ENCODE measurements around the gene ARPC2.

The ARPC2 gene

GRCh38 chr2:218218268-218219185, 1.5 kb downstream of the ARPC2 start:
- H3K9me3 ChIP-seq (ENCODE audit: insufficient read depth, low read depth, low read length): no peaks in the 10 kb centered on the region
- H3K79me2 ChIP-seq (ENCODE audit: insufficient read depth, low read length): peaks cover 70% of the 10 kb centered on the region
- H3F3A ChIP-seq (ENCODE audit: low read depth): peaks cover 4% of the 10 kb centered on the region; the same call in 1 of the 2 replicates
- peaks cover 44% of the 10 kb centered on the region for H3K4me1 ChIP-seq (ENCODE audit: insufficient read depth, low read length, poor library complexity, severe bottlenecking)
- H3K9me2 ChIP-seq (replicated peaks; ENCODE audit: low read depth, low read length): no peaks in the 10 kb centered on the region
- peaks cover 63% of the 10 kb centered on the region for H4K20me1 ChIP-seq (ENCODE audit: insufficient read depth, low read length, poor library complexity, severe bottlenecking)
- peaks cover 1% of the 10 kb centered on the region; the same call in 1 of the 2 replicates for H3K36me3 ChIP-seq (ENCODE audit: insufficient read depth, low read length)
- peak overlapping the region; percentile 87 for H3K4me3 ChIP-seq (ENCODE audit: low read length, poor library complexity, severe bottlenecking)
- TF ChIP-seq CTCF (conservative IDR thresholded peaks at IDR 0.05; ENCODE audit: low read length): no peak
- TF ChIP-seq EZH2phosphoT487 (IDR thresholded peaks at IDR 0.05; ENCODE audit: borderline replicate concordance): peak; percentile 28; the same call in 1 of the 2 replicates
- H3K4me2 ChIP-seq (ENCODE audit: low read depth, low read length, poor library complexity, severe bottlenecking): peak overlapping the region; percentile 93
- no peak overlapping the region for H2AFZ ChIP-seq (ENCODE audit: low read length)
- H3K9ac ChIP-seq (ENCODE audit: low read depth, low read length, poor library complexity, severe bottlenecking): peak overlapping the region; percentile 99
- peaks cover 4% of the 10 kb centered on the region for H3K27me3 ChIP-seq (ENCODE audit: insufficient read depth, low read length, poor library complexity, severe bottlenecking)

GRCh38 chr2:218219934-218220333, 2.9 kb downstream of the ARPC2 start:
- Histone ChIP-seq H3K36me3 (ENCODE audit: insufficient read depth, low read length) (peaks cover 14% of the 10 kb centered on the region; the same call in 1 of the 2 replicates), H2AFZ (ENCODE audit: low read length) (no peak overlapping the region), H3K4me1 (ENCODE audit: insufficient read depth, low read length, poor library complexity, severe bottlenecking) (peaks cover 58% of the 10 kb centered on the region), H3K27me3 (ENCODE audit: insufficient read depth, low read length, poor library complexity, severe bottlenecking) (peaks cover 4% of the 10 kb centered on the region), H3K4me3 (ENCODE audit: low read length, poor library complexity, severe bottlenecking) (peak overlapping the region; percentile 87), H3F3A (ENCODE audit: low read depth) (peaks cover 4% of the 10 kb centered on the region; the same call in 1 of the 2 replicates), H3K9me2 (replicated peaks; ENCODE audit: low read depth, low read length) (no peaks in the 10 kb centered on the region), H3K4me2 (ENCODE audit: low read depth, low read length, poor library complexity, severe bottlenecking) (peak overlapping the region; percentile 93), H3K9me3 (ENCODE audit: insufficient read depth, low read depth, low read length) (no peaks in the 10 kb centered on the region), H4K20me1 (ENCODE audit: insufficient read depth, low read length, poor library complexity, severe bottlenecking) (peaks cover 77% of the 10 kb centered on the region), H3K79me2 (ENCODE audit: insufficient read depth, low read length) (peaks cover 84% of the 10 kb centered on the region), H3K9ac (ENCODE audit: low read depth, low read length, poor library complexity, severe bottlenecking) (peak overlapping the region; percentile 99)
- no peak for TF ChIP-seq CTCF (conservative IDR thresholded peaks at IDR 0.05; ENCODE audit: low read length)
- TF ChIP-seq EZH2phosphoT487 (IDR thresholded peaks at IDR 0.05; ENCODE audit: borderline replicate concordance): no peak

- H3K4me1 ChIP-seq (ENCODE audit: insufficient read depth, low read length, poor library complexity, severe bottlenecking): peaks cover 64% of the 10 kb centered on the region
- peak overlapping the region; percentile 93 for H3K4me2 ChIP-seq (ENCODE audit: low read depth, low read length, poor library complexity, severe bottlenecking)
- peak overlapping the region; percentile 87 for H3K4me3 ChIP-seq (ENCODE audit: low read length, poor library complexity, severe bottlenecking)
- no peaks in the 10 kb centered on the region for H3K9me3 ChIP-seq (ENCODE audit: insufficient read depth, low read depth, low read length)
- peaks cover 85% of the 10 kb centered on the region for H4K20me1 ChIP-seq (ENCODE audit: insufficient read depth, low read length, poor library complexity, severe bottlenecking)
- peaks cover 95% of the 10 kb centered on the region for H3K79me2 ChIP-seq (ENCODE audit: insufficient read depth, low read length)
- H3K9ac ChIP-seq (ENCODE audit: low read depth, low read length, poor library complexity, severe bottlenecking): peak overlapping the region; percentile 99
- H3K27me3 ChIP-seq (ENCODE audit: insufficient read depth, low read length, poor library complexity, severe bottlenecking): peaks cover 4% of the 10 kb centered on the region
- H3K36me3 ChIP-seq (ENCODE audit: insufficient read depth, low read length): peaks cover 24% of the 10 kb centered on the region; the same call in 1 of the 2 replicates
- no peak overlapping the region for H2AFZ ChIP-seq (ENCODE audit: low read length)
- no peak for TF ChIP-seq CTCF (conservative IDR thresholded peaks at IDR 0.05; ENCODE audit: low read length)
- TF ChIP-seq EZH2phosphoT487 (IDR thresholded peaks at IDR 0.05; ENCODE audit: borderline replicate concordance): no peak
- peaks cover 4% of the 10 kb centered on the region; the same call in 1 of the 2 replicates for H3F3A ChIP-seq (ENCODE audit: low read depth)
- H3K9me2 ChIP-seq (replicated peaks; ENCODE audit: low read depth, low read length): no peaks in the 10 kb centered on the region
Observed at GRCh38 chr2:218221000-218221399, 4.0 kb downstream of the ARPC2 start.
